Sigmoid colon (tissue), 7 donors: Measurements from ENCODE around the gene ICE2. TPM values are rescaled to one million over a fixed set of nuclear protein-coding genes. Genes with fewer than 3 reads are reported as not detected.

Source experiments
- DNase-seq: peaks from one replicate; pipeline ENCODE4 v3.0.0-alpha.2; 2019
- H3K27ac ChIP-seq, 4 donors: fragments of 200-600 bp; sonication (generic); one replicate each; pipeline ENCODE4 v1.5.1; 2016 to 2019; ENCODE audit warnings: mild to moderate bottlenecking in 1 of 4
- H3K27me3 ChIP-seq, 3 donors: fragments of 200-600 bp; sonication (generic); one replicate each; pipeline ENCODE4 v1.5.1; 2019; ENCODE audit warnings: mild to moderate bottlenecking in 1 of 3
- H3K36me3 ChIP-seq, 4 donors: fragments of 200-600 bp; sonication (generic); one replicate each; pipeline ENCODE4 v1.5.1; 2016 to 2019
- H3K4me1 ChIP-seq, 4 donors: fragments of 200-600 bp; sonication (generic); one replicate each; pipeline ENCODE4 v1.5.1; 2017 to 2019
- H3K4me3 ChIP-seq, 4 donors: fragments of 200-600 bp; sonication (generic); one replicate each; pipeline ENCODE4 v1.5.1; 2017 to 2019; ENCODE audit warnings: mild to moderate bottlenecking in 2 of 4, moderate library complexity in 1 of 4
- H3K9me3 ChIP-seq, 4 donors: fragments of 200-600 bp in 3 of 4; sonication (generic) in 3 of 4; one replicate each; pipeline versions ENCODE4 v1.5.1 to v1.6.1; 2013 to 2019
- EP300 ChIP-seq, 4 donors: sonication (generic); formaldehyde crosslinking; IDR thresholded peaks; one replicate each; pipeline ENCODE4 v1.6.1; 2017; ENCODE audit warnings: antibody characterized with exemption in 4 of 4
- POLR2A ChIP-seq, 2 donors: fragments of 450-650 bp; IDR thresholded peaks; one replicate each; pipeline ENCODE4 v1.6.1; 2016; ENCODE audit warnings: antibody characterized with exemption in 2 of 2, mild to moderate bottlenecking in 2 of 2, moderate library complexity in 2 of 2
- POLR2AphosphoS5 ChIP-seq, 4 donors: sonication (generic); formaldehyde crosslinking; IDR thresholded peaks; one replicate each; pipeline ENCODE4 v1.6.1; 2017; ENCODE audit warnings: antibody characterized with exemption in 4 of 4
- WGBS, 2 donors: extraction: QIAGEN DNeasy Blood & Tissue Kit; methylation state at CpG; one replicate each; pipeline ENCODE4 v1.1.7; 2013; 5-methylcytosine and 5-hydroxymethylcytosine counted together
- intact Hi-C: fragments of 100-400 bp; cut with DNase I; formaldehyde crosslinking; loops from one replicate; pipeline ENCODE4 v1.15.1; 2023
- polyA plus RNA-seq, 3 donors: library from polyadenylated mRNA; stranded (reverse); fragments of 200-250 nt; gene quantifications; one replicate each; pipeline ENCODE4 v1.2.3, GENCODE V29; 2013
- total RNA-seq, 4 donors: library from RNA; depleted of rRNA; stranded (reverse); fragments of >200 nt; gene quantifications; one replicate each; pipeline ENCODE4 v1.1.0, GENCODE V29; 2016
- TF ChIP-seq, protein P1 (sequence below), 4 experiments: fragments of 450-650 bp in 3 of 4; fragments of 200-600 bp in 1 of 4; IDR thresholded peaks; one replicate each; pipeline ENCODE4 v1.5.1; 2016 to 2019; ENCODE audit warnings: antibody characterized with exemption in 4 of 4, mild to moderate bottlenecking in 3 of 4, moderate library complexity in 2 of 4
- donor health status: healthy with polysubstance abuse.
- donor health status: Bipolar disorder and iron deficiency.
- donor health status: healthy.

ICE2 gene
- total and polyA plus RNA-seq, 7 donors = 4.6 to 40.3 (median 30.0) TPM

DNA sequence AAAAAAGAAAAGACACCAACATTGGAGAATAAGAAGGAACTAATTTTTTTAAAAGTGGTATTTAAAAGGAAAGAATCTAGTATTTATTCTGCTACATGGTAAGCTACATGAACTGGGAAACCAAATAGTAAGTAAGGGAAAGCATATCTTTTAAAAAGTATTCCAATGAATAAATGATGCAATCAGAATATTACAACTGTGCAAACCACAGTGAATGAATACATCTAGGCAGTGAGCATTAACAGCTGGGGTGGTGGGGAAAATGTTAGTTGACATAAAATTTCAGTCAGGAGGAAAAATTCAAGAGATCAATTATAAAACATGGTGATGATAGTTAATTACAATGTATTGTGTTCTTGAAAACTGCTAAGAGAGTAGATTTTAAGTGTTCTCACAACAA lies 16.9 kb downstream of the ICE2 start:
- H3K4me3 ChIP-seq = no peak overlapping the region
- H3K9me3 ChIP-seq = no peaks in the 10 kb centered on the region
- no peak overlapping the region for H3K27ac ChIP-seq
- intact Hi-C loops = no loop called here
- H3K27me3 ChIP-seq = no peaks in the 10 kb centered on the region
- TF ChIP-seq, protein P1, sequence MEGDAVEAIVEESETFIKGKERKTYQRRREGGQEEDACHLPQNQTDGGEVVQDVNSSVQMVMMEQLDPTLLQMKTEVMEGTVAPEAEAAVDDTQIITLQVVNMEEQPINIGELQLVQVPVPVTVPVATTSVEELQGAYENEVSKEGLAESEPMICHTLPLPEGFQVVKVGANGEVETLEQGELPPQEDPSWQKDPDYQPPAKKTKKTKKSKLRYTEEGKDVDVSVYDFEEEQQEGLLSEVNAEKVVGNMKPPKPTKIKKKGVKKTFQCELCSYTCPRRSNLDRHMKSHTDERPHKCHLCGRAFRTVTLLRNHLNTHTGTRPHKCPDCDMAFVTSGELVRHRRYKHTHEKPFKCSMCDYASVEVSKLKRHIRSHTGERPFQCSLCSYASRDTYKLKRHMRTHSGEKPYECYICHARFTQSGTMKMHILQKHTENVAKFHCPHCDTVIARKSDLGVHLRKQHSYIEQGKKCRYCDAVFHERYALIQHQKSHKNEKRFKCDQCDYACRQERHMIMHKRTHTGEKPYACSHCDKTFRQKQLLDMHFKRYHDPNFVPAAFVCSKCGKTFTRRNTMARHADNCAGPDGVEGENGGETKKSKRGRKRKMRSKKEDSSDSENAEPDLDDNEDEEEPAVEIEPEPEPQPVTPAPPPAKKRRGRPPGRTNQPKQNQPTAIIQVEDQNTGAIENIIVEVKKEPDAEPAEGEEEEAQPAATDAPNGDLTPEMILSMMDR (IDR thresholded peaks at IDR 0.05) = no peak
- TF ChIP-seq EP300 (IDR thresholded peaks at IDR 0.05) (no peak), POLR2A (IDR thresholded peaks at IDR 0.05) (no peak)
- peaks cover 0 to 64% (median 2%) of the 10 kb centered on the region in 4 donors for H3K36me3 ChIP-seq
- DNase-seq = no peak
- H3K4me1 ChIP-seq = no peaks in the 10 kb centered on the region

DNA sequence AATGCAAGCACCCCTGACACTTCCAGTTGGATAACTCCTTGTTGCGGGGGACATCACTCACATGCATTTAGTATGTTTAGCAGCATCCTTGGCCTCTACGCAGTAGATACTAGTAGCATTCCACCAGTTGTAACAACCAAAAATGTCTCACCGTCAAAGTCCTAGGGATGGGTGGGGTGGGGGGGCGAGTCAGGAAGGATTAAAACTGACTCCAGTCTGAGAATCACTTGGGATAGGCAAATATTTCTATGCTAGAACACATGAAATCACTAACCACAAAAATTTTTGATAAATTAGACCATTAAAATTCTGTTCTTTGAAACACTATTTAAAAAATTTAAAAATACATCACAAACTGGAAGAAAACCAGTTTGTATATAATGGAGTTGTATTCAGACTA lies 18.0 kb downstream of the ICE2 start:
- TF ChIP-seq POLR2AphosphoS5 (IDR thresholded peaks at IDR 0.05) (no peak), POLR2A (IDR thresholded peaks at IDR 0.05) (no peak)
- TF ChIP-seq, protein P1 (IDR thresholded peaks at IDR 0.05) = no peak
- H3K9me3 ChIP-seq = no peaks in the 10 kb centered on the region
- intact Hi-C loops = no loop called here
- H3K27ac ChIP-seq = no peak overlapping the region
- no peaks in the 10 kb centered on the region for H3K4me1 ChIP-seq
- 96 to 97% methylated on average over 4 of the region's 4 CpGs for WGBS, 2 donors
- no peak for DNase-seq
- H3K27me3 ChIP-seq = no peaks in the 10 kb centered on the region
- H3K4me3 ChIP-seq = no peak overlapping the region
- H3K36me3 ChIP-seq = peaks cover 0 to 53% (median 2%) of the 10 kb centered on the region in 4 donors

DNA sequence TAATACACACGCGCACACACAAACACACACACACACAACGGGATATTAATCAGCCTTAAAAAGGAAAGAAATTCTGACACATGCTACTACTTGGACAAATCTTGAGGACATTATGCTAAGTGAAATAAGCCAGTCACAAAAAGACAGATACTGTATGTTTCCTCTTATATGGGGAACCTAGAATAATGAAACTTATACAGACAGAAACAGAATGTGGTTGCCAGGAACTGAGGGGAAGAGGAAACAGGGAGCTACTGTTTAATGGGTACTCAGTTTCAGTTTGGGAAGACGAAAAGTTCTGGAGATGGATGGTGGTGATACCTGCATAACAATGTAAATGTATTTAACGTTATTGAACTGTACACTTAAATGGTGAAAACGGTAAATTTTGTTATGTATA lies 20.2 kb downstream of the ICE2 start:
- TF ChIP-seq, protein P1 (IDR thresholded peaks at IDR 0.05) = no peak
- TF ChIP-seq POLR2A (IDR thresholded peaks at IDR 0.05) (no peak), EP300 (IDR thresholded peaks at IDR 0.05) (no peak), POLR2AphosphoS5 (IDR thresholded peaks at IDR 0.05) (no peak)
- Histone ChIP-seq H3K36me3 (peaks cover 0 to 50% (median 3%) of the 10 kb centered on the region in 4 donors), H3K27me3 (no peaks in the 10 kb centered on the region), H3K27ac (no peak overlapping the region), H3K4me1 (no peaks in the 10 kb centered on the region), H3K9me3 (no peaks in the 10 kb centered on the region), H3K4me3 (no peak overlapping the region)
- intact Hi-C loops = no loop called here
- WGBS, 2 donors = 87 to 88% methylated on average over 6 of the region's 6 CpGs
- DNase-seq = no peak

DNA sequence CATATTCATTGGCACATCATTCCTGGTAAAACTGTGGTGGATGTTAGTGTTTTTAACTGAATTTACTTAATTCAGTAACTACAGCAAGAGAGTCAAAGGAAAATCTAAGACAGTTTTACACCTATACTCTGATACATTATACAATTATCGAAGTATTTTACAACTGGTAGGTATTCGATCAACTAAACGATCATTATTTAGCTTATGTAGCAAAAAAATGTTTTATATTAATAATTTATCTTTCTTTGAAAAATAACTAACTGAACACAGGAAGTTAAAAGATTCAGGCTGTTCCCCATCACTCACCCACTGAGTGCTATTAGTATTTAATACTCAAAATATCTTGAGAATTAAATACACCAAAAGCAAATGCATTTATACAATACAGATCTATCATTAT lies 21.0 kb downstream of the ICE2 start:
- 92 to 93% methylated on average over 3 of the region's 3 CpGs for WGBS, 2 donors
- intact Hi-C loops = no loop called here

DNA sequence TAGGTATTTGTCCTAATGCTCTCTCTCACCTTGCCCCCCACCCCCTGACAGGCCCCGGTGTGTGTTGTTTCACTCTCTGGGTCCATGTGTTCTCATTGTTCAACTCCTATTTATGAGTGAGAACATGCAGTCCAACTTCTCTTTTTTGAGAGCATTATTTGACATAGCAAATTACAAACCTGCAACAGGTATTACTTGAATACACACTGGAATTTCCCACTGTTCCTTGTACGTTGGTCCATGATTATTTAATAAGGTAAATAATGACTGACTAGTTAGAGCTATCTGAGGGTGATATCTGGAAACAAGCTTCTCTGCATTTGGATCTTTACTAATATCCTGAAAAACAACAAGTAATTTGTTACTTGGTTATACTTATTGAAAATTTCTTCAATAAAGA lies 24.1 kb downstream of the ICE2 start:
- H3K27me3 ChIP-seq = no peaks in the 10 kb centered on the region
- TF ChIP-seq, protein P1 (IDR thresholded peaks at IDR 0.05) = no peak
- TF ChIP-seq EP300 (IDR thresholded peaks at IDR 0.05) (no peak), POLR2A (IDR thresholded peaks at IDR 0.05) (no peak), POLR2AphosphoS5 (IDR thresholded peaks at IDR 0.05) (no peak)
- intact Hi-C loops = no loop called here
- H3K36me3 ChIP-seq = peaks cover 0 to 43% (median 4%) of the 10 kb centered on the region in 4 donors
- H3K9me3 ChIP-seq = no peaks in the 10 kb centered on the region
- 81 to 82% methylated on average over 2 of the region's 2 CpGs for WGBS, 2 donors
- DNase-seq = no peak
- no peak overlapping the region for H3K4me3 ChIP-seq
- no peaks in the 10 kb centered on the region for H3K4me1 ChIP-seq
- H3K27ac ChIP-seq = no peak overlapping the region

More for the DNA sequence above, 21.0 kb downstream of the ICE2 start:
- no peak for DNase-seq
- Histone ChIP-seq H3K4me1 (no peaks in the 10 kb centered on the region), H3K27me3 (no peaks in the 10 kb centered on the region), H3K4me3 (no peak overlapping the region), H3K36me3 (peaks cover 0 to 50% (median 6%) of the 10 kb centered on the region in 4 donors), H3K9me3 (no peaks in the 10 kb centered on the region), H3K27ac (no peak overlapping the region)
- TF ChIP-seq POLR2AphosphoS5 (IDR thresholded peaks at IDR 0.05) (no peak), EP300 (IDR thresholded peaks at IDR 0.05) (no peak), POLR2A (IDR thresholded peaks at IDR 0.05) (no peak)
- TF ChIP-seq, protein P1 (IDR thresholded peaks at IDR 0.05) = no peak
